Prostate gland (tissue), 2 donors: ENCODE data around the gene EIF3K.

ENCODE experiments used
- POLR2A ChIP-seq: fragments of 450-650 bp; IDR thresholded peaks from one replicate; pipeline ENCODE4 v1.6.1; 2016; ENCODE audit warnings: antibody characterized with exemption, mild to moderate bottlenecking
- POLR2AphosphoS5 ChIP-seq: sonication (generic); formaldehyde crosslinking; IDR thresholded peaks from one replicate; pipeline ENCODE4 v1.6.1; 2017; ENCODE audit warnings: antibody characterized with exemption
- TF ChIP-seq, protein P1 (sequence below), 4 experiments: fragments of 200-600 bp in 2 of 4; fragments of 450-650 bp in 2 of 4; sonication (generic) in 2 of 4; IDR thresholded peaks; 1 replicate in 3 of 4; 2 replicates in 1 of 4; pipeline ENCODE4 v1.5.1; 2016 to 2019; ENCODE audit warnings: antibody characterized with exemption in 4 of 4, mild to moderate bottlenecking in 2 of 4, moderate library complexity in 2 of 4

DNA sequence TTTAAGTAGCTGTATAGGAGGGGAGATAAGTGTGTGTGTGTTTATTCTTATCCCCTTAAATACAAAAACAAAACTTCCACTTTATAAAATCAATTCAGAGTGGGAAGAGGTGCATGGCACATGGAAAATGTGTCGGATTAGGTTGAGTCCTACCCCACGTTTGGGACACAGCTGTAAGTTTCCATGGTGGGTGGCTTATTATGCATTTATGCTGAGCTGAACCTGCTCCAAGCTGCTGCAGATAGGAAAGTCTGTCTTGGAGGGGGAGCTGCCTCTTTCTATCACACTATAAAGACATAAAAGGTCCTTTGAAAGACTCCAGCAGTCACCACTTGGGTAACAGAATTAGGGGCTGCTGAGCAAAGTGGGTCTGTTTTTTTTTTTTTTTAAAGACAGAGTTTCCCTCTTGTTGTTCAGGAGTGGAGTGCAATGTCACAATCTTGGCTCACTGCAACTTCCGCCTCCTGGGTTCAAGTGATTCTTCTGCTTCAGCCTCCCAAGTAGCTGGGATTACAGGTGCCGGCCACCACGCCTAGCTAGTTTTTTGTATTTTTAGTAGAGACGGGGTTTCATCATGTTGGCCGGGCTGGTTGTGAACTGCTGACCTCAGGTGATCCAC, 43.7 kb downstream of the EIF3K start:
- TF ChIP-seq, protein P1, sequence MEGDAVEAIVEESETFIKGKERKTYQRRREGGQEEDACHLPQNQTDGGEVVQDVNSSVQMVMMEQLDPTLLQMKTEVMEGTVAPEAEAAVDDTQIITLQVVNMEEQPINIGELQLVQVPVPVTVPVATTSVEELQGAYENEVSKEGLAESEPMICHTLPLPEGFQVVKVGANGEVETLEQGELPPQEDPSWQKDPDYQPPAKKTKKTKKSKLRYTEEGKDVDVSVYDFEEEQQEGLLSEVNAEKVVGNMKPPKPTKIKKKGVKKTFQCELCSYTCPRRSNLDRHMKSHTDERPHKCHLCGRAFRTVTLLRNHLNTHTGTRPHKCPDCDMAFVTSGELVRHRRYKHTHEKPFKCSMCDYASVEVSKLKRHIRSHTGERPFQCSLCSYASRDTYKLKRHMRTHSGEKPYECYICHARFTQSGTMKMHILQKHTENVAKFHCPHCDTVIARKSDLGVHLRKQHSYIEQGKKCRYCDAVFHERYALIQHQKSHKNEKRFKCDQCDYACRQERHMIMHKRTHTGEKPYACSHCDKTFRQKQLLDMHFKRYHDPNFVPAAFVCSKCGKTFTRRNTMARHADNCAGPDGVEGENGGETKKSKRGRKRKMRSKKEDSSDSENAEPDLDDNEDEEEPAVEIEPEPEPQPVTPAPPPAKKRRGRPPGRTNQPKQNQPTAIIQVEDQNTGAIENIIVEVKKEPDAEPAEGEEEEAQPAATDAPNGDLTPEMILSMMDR (IDR thresholded peaks at IDR 0.05) = no peak
- no peak for TF ChIP-seq POLR2A
- TF ChIP-seq POLR2AphosphoS5 = no peak
